ENCODE results near the gene ZNF593OS.

Gene ZNF593OS

GRCh38 chr1:26119892-26120608 is 51.6 kb downstream of the ZNF593OS start:
- H3K4me3 ChIP-seq (ENCODE audit: low read length), result peak overlapping the region; percentile 2; the same call in 1 of the 2 replicates
- no peak for TF ChIP-seq ZNF274 (IDR thresholded peaks at IDR 0.05; ENCODE audit: low read depth, low read length)
